Epidermal melanocyte (primary cell): ENCODE data around the gene HIPK4.
"Not testable (repeated sequence)": the region's sequence is repeated elsewhere in the genome, so short reads cannot be mapped to it uniquely, and the experiment has no call there.

Experiments used
- DNase-seq: peaks from one replicate; pipeline ENCODE4 v3.0.0; 2011; ENCODE audit warnings: low spot score; ENCODE audit not compliant: insufficient read length

HIPK4 gene

DNA sequence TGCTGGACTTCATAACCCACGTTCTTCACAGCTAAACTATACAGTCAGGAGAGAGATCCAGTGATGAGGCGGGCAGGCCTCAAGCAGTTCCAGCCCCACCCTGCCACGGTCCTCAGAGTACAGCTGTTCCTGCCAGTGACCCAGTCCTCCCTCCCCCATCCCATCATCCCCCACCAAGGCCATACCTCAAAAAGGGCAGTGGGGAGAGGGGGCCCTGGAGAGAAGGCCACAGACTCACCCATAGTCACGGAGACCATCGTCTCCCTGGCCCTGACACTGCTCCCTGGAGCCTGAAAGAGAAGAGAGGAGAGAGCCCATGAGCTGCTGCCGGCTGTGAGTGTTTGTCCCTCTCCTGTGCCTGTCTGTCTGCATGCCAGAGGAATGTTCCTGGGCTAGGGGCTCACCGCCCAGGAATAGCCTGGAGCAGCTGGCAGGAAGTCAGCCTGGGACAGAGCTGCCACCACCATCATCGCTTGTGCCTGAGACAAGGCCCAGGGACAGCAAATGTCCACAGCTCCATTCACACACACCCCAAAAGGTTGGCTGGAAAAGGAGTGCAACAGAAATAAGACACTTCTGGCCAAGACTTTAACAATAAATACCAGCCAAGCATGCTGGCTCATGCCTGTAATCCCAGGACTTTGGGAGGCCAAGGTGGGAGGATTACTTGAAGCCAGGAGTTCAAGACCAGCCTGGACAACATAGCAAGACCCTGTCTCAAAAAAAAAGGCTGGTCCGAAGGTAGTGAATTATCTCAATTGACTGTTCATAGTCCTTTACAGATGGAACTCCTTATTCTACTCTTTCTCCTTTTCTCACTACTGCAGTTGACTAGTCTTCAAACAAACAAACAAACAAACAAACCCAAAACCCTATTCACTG lies 48.1 kb downstream of the HIPK4 start:
- no peak for DNase-seq

DNA sequence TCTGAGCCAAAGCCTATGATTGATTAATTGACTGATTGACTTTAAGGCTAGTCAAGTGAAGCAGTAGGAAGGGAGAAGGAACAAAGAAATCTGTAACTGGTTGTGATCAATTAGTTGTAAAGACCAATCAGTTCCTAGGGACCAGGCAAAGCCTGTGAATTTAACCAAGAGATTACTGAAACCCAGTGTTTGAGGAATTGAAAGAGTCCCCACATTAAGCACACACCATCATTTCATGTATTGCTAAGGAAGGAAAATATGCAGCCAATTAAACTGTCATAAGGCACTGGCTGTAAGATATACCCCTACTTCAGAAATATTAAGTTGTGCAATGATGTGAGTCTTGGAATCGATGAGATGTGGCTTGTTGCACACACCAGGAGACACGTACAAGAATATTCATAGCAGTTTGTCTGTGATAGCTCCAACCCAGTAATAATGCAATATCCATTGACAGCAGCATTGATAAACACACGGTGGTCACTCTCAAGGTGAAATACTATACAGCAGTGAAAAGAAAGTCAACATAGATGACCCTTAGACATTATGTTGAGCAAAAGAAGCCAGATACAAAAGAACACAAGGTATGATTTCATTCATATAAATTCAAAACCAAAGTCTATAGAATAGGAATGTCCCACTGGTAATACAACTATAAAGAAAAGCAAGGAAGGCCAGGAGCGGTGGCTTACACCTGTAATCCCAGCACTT lies 50.8 kb downstream of the HIPK4 start:
- DNase-seq = no peak

DNA sequence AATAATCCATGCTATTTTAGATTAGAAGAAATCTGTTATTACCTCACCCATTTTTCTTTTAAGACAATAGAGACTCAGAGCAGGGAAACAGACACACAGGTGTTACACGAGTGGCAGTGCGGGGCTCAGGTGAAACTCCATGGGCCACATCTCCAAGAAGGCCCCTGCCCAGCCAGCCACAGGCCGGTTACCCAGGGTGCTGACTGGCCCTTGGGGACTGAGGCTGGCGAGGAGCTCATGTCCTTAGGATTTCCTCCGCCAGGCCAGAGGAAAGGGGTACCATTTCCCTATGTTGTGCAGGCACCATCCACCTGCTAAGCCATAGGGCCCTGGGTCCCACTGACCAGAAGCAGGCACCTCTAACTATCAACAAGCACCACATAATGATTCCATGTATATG lies 52.4 kb downstream of the HIPK4 start:
- no peak for DNase-seq

DNA sequence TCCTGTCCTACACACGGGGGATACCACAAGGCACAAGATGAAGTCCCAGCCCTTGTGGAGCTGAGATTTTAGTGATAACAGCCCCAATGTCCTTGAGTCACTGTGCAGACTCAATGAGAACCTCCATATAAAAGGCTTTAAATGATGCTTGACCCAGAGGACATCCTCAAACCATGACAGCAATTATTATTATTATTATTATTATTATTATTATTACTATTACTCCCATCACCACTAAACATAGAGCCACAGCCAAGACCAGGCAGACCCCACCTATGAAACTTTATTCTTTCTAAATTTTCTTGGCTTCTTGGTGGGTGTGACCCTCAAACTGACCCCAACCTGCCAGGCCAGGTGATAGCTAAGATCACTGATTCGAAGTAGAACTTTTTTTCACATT lies 52.9 kb downstream of the HIPK4 start:
- DNase-seq = no peak

DNA sequence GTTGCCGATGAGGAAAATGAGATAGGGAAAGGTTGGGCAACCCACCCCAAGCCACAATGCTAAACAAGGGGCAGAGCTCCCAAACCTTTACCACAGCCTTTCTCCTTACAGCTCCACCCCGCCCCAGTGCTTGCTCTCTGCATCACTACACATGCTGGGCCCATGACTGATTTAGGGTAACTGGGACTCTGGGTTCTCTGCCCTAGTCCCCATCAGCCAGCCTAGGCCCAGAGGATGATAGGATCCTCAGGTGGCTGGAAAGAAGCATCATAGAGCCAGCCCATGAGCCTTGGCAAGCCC lies 53.4 kb downstream of the HIPK4 start:
- no peak for DNase-seq

DNA sequence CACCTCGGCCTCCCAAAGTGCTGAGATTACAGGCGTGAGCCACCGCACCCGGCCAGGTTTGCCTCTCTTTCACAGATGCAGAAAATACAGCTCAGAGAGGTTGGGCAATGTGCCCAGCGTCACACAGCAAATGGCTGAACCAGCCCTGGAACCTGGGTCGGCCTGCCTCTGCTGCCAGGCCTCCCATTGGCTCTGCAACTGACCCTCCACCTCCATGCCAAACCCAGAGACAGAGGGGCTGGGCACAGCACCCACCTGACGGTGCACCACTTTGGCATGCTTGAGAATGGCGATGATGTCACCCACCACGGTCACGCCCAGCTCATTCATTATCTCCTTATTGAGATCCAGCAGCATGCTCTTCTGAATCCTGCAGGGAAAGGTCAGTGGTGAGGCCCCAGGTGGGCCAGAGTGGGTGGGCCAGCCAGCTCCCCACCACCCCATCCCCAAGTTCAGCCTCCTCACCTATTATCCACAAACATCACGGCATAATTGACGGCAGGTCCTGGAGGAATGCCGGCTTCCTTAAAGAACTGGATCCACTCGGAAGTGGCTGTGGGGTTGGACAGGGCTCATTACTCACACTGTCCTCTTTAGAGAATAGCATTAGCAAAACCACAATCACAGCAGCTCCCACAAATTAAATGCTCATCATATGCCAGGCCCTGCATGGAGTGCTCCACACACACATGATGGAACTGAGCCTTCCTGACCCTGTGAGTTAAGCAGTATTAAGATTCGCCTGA lies 54.0 kb downstream of the HIPK4 start:
- no peak for DNase-seq

DNA sequence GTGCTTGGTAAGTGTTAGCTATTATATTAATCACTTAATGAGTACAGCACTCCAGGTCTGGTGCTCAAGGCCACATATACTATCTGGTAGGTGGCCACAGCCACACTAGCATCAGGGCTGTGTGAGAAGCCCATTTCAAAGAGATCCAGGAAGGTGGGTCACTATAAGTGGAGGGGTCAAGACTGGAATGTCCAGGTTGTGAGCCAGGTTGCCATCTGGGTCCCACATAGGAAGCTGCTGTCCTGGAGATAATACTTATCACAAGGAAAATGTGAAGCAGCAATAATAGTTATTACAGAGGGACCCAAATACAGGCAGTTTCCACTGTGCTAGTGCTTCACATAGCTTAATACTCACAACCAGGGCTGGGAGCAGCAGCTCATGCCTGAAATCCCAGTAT lies 54.9 kb downstream of the HIPK4 start:
- no peak for DNase-seq

DNA sequence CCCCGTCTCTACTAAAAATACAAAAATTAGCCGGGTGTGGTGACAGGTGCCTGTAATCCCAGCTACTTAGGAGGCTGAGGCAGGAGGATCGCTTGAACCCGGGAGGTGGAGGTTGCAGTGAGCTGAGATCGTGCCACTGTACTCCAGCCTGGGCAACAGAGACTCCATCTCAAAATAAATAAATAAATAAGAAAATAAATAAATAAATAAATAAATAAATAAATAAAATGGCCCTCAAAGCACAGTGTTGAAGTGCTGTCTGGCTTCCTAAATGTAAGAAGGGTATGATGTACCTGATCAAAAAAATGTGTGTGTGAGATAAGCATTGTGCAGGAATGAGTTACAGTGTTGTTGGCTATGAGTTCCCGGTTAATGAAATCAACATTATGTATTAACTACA lies 56.9 kb downstream of the HIPK4 start:
- not testable (repeated sequence) for DNase-seq

DNA sequence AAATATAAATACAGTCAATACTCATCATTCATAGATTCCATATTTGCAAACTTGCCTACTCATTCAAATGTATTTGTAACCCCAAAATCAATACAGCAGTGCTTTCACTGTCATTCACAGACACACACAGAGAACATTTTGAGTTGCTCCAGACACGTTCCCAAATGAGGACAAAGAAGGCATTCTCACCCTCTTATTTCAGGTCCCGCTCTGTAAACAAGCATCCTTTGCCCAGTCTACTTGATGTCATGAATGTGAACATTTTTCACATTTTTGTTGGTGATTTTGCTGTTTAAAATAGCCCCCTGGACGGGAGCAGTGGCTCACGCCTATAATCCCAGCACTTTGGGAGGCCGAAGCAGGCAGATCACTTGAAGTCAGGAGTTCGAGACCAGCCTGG lies 57.3 kb downstream of the HIPK4 start:
- no peak for DNase-seq

DNA sequence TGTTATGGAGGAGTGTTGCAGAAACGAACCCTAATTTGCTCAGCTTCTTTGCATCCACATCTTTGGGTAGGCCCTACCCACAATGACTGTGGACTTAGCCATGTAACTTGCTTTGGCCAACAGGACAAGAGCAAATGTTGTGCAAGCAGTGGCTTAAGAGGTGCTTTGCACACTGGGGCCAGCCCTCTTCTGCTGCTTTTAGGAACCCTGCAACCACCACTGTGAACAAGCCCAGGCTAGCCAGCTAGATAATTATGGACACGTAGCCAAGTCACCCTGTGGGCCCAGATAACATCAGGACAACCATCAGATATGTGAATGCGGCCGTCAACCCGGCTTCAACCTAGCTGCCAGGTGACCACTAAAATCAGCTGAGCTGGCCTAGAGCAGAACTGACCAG lies 58.9 kb downstream of the HIPK4 start:
- no peak for DNase-seq
